Measurements from ENCODE around the gene ESPL1.
"Not testable (repeated sequence)": the region's sequence is repeated elsewhere in the genome, so short reads cannot be mapped to it uniquely, and the experiment has no call there.

Gene ESPL1

GRCh38 chr12:53258541-53259539, 9.3 kb upstream of the ESPL1 start:
- no peak for DNase-seq (ENCODE audit: low spot score)

GRCh38 chr12:53259891-53260290, 8.2 kb upstream of the ESPL1 start:
- no peak for DNase-seq (ENCODE audit: low spot score)

- no peak for DNase-seq (ENCODE audit: low spot score)
Observed at GRCh38 chr12:53265783-53266182, 2.3 kb upstream of the ESPL1 start.

GRCh38 chr12:53267306-53267998, 647 bp upstream of the ESPL1 start:
- DNase-seq (ENCODE audit: low spot score) = peak; percentile 70

- DNase-seq (ENCODE audit: low spot score) = no peak
Observed at GRCh38 chr12:53268630-53269562, 797 bp downstream of the ESPL1 start.

- no peak for DNase-seq (ENCODE audit: low spot score)
Observed at GRCh38 chr12:53274445-53274844, 6.3 kb downstream of the ESPL1 start.

GRCh38 chr12:53276511-53276910, 8.4 kb downstream of the ESPL1 start:
- DNase-seq (ENCODE audit: low spot score) = no peak

GRCh38 chr12:53277981-53278380, 9.9 kb downstream of the ESPL1 start:
- DNase-seq (ENCODE audit: low spot score) = no peak

GRCh38 chr12:53279283-53279869, 11.3 kb downstream of the ESPL1 start:
- DNase-seq (ENCODE audit: low spot score) = no peak

GRCh38 chr12:53279888-53280498, 11.9 kb downstream of the ESPL1 start:
- no peak for DNase-seq (ENCODE audit: low spot score)

GRCh38 chr12:53286448-53286847, 18.3 kb downstream of the ESPL1 start:
- no peak for DNase-seq (ENCODE audit: low spot score)

GRCh38 chr12:53287741-53288216, 19.7 kb downstream of the ESPL1 start:
- peak; percentile 72 for DNase-seq (ENCODE audit: low spot score)

GRCh38 chr12:53288322-53288721, 20.2 kb downstream of the ESPL1 start:
- DNase-seq (ENCODE audit: low spot score) = no peak

- DNase-seq (ENCODE audit: low spot score) = no peak
Observed at GRCh38 chr12:53289891-53290290, 21.8 kb downstream of the ESPL1 start.

- no peak for DNase-seq (ENCODE audit: low spot score)
Observed at GRCh38 chr12:53290661-53291060, 22.6 kb downstream of the ESPL1 start.

GRCh38 chr12:53292426-53292825, 24.3 kb downstream of the ESPL1 start:
- no peak for DNase-seq (ENCODE audit: low spot score)

- DNase-seq (ENCODE audit: low spot score) = peak; percentile 81
Observed at GRCh38 chr12:53295070-53295890, 27.2 kb downstream of the ESPL1 start, which contains the start of gene PFDN5. Gene PFDN5 (plus strand): TSS chr12:53295542. CDS start chr12:53295568, 26 bp downstream.

- DNase-seq (ENCODE audit: low spot score) = no peak
Observed at GRCh38 chr12:53295891-53296219, 27.8 kb downstream of the ESPL1 start.

- DNase-seq (ENCODE audit: low spot score) = not testable (repeated sequence)
Observed at GRCh38 chr12:53297106-53297505, 29.0 kb downstream of the ESPL1 start.

- no peak for DNase-seq (ENCODE audit: low spot score)
Observed at GRCh38 chr12:53298164-53298563, 30.1 kb downstream of the ESPL1 start.
